ENCODE results near the gene HTRA1.

GRCh38 chr10:122454603-122455080 lies 6.7 kb upstream of the HTRA1 start, which contains the start of gene ARMS2:
- TF ChIP-seq CTCF (IDR thresholded peaks at IDR 0.05) (no peak), POLR2A (IDR thresholded peaks at IDR 0.05) (no peak), POLR2AphosphoS5 (IDR thresholded peaks at IDR 0.05) (no peak), EP300 (IDR thresholded peaks at IDR 0.05) (no peak)

Data from stomach (tissue), 4 donors.